Chondrocyte (in vitro differentiated cells): ENCODE results near the gene RDH13. TPM values are rescaled to one million over a fixed set of nuclear protein-coding genes. Genes with fewer than 3 reads are reported as not detected.
A peak's percentile ranks its signal among the peaks of the same experiment; 100 is the strongest.
"Not testable (repeated sequence)": the region's sequence is repeated elsewhere in the genome, so short reads cannot be mapped to it uniquely, and the experiment has no call there.

Experiments used
- DNase-seq: peaks from one replicate; pipeline ENCODE4 v3.0.0; 2021; ENCODE audit warnings: mixed read lengths, low spot score
- H3K27ac Mint-ChIP-seq: one replicate; pipeline ENCODE4 v1.8.0; 2021; ENCODE audit warnings: mild to moderate bottlenecking, moderate library complexity, mixed read lengths; ENCODE audit not compliant: unreplicated experiment
- H3K27me3 Mint-ChIP-seq: 2 replicates; pipeline ENCODE4 v1.8.0; 2021; ENCODE audit warnings: low read depth, mixed read lengths
- H3K36me3 Mint-ChIP-seq: 2 replicates; pipeline ENCODE4 v1.8.0; 2021; ENCODE audit warnings: low read depth, mixed read lengths
- H3K4me1 Mint-ChIP-seq: 2 replicates; pipeline ENCODE4 v1.8.0; 2021; ENCODE audit warnings: low read depth, mild to moderate bottlenecking, mixed read lengths
- H3K4me3 Mint-ChIP-seq: one replicate; pipeline ENCODE4 v1.8.0; 2021; ENCODE audit warnings: mild to moderate bottlenecking, moderate library complexity, mixed read lengths; ENCODE audit not compliant: unreplicated experiment
- H3K9me3 Mint-ChIP-seq: 2 replicates; pipeline ENCODE4 v1.8.0; 2021; ENCODE audit warnings: low read depth, mixed read lengths
- CTCF ChIP-seq: fragments of 200-600 bp; sonication (generic); IDR thresholded peaks from 2 replicates; pipeline ENCODE4 v1.5.0; 2021; ENCODE audit warnings: antibody characterized with exemption, mild to moderate bottlenecking, moderate library complexity
- total RNA-seq: library from RNA; stranded (reverse); gene quantifications from 3 replicates; pipeline ENCODE4 v1.2.1, GENCODE V29; 2021

The RDH13 gene
- total RNA-seq, 1 donor from 2014 or later, result 9.7 TPM

- Mint-ChIP-seq H3K27ac (peak overlapping the region; percentile 30), H3K4me3 (peak overlapping the region; percentile 74), H3K27me3 (peaks cover 11% of the 10 kb centered on the region), H3K36me3 (no peaks in the 10 kb centered on the region), H3K9me3 (no peaks in the 10 kb centered on the region), H3K4me1 (peaks cover 14% of the 10 kb centered on the region)
- DNase-seq, result no peak
- no peak for TF ChIP-seq CTCF
Observed at GRCh38 chr19:55069865-55070197, 6.9 kb upstream of the RDH13 start.

GRCh38 chr19:55068950-55069864 lies 6.3 kb upstream of the RDH13 start:
- DNase-seq, result no peak
- no peak for TF ChIP-seq CTCF
- Mint-ChIP-seq H3K36me3 (no peaks in the 10 kb centered on the region), H3K27me3 (peaks cover 10% of the 10 kb centered on the region), H3K27ac (peak overlapping the region; percentile 30), H3K9me3 (no peaks in the 10 kb centered on the region), H3K4me1 (peaks cover 14% of the 10 kb centered on the region), H3K4me3 (peak overlapping the region; percentile 74)

GRCh38 chr19:55067869-55068268 lies 4.9 kb upstream of the RDH13 start:
- no peak overlapping the region for H3K27ac Mint-ChIP-seq
- peaks cover 8% of the 10 kb centered on the region for H3K27me3 Mint-ChIP-seq
- peaks cover 14% of the 10 kb centered on the region for H3K4me1 Mint-ChIP-seq
- no peaks in the 10 kb centered on the region for H3K9me3 Mint-ChIP-seq
- H3K36me3 Mint-ChIP-seq, result no peaks in the 10 kb centered on the region
- no peak for TF ChIP-seq CTCF
- DNase-seq, result no peak
- H3K4me3 Mint-ChIP-seq, result peak overlapping the region; percentile 2

- peaks cover 20% of the 10 kb centered on the region for H3K4me1 Mint-ChIP-seq
- no peaks in the 10 kb centered on the region for H3K36me3 Mint-ChIP-seq
- DNase-seq, result no peak
- H3K9me3 Mint-ChIP-seq, result no peaks in the 10 kb centered on the region
- no peak for TF ChIP-seq CTCF
- H3K4me3 Mint-ChIP-seq, result no peak overlapping the region
- H3K27ac Mint-ChIP-seq, result no peak overlapping the region
- H3K27me3 Mint-ChIP-seq, result peaks cover 8% of the 10 kb centered on the region
Observed at GRCh38 chr19:55066107-55066709, 3.3 kb upstream of the RDH13 start.

DNA sequence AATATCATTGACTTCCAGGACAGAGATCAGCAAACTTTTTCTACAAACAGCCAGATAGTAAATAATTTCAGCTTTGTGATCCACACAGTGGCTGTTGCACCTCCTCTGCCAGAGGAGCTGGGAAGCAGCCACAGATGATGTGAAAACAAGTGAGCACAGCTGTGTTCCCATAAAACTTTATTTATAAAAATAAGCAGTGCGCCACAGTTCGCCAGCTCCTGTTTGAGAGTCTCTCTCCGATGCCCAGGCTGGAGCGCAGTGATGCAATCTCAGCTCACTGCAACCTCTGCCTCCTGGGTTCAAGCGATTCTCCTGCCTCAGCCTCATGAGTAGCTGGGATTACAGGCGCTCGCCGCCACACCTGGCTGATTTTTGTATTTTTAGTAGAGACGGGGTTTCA lies 2.6 kb upstream of the RDH13 start:
- DNase-seq, H3K27me3 Mint-ChIP-seq, H3K36me3 Mint-ChIP-seq, H3K9me3 Mint-ChIP-seq, H3K4me3 Mint-ChIP-seq, H3K27ac Mint-ChIP-seq: not testable (repeated sequence)
- H3K4me1 Mint-ChIP-seq, result peaks cover 18% of the 10 kb centered on the region
